CD4-positive, alpha-beta T cell treated with Interleukin-1 beta for 1 hour (primary cell): ENCODE measurements around the gene PCSK6.
"Not testable (repeated sequence)": the region's sequence is repeated elsewhere in the genome, so short reads cannot be mapped to it uniquely, and the experiment has no call there.

Experiments used
- DNase-seq, 2 donors: peaks; one replicate each; pipeline ENCODE4 v3.0.0-alpha.2; 2020 to 2022

The PCSK6 gene

GRCh38 chr15:101373577-101373976 is 115.9 kb downstream of the PCSK6 start:
- DNase-seq: no peak

GRCh38 chr15:101372960-101373525 is 116.5 kb downstream of the PCSK6 start:
- DNase-seq: no peak

GRCh38 chr15:101372149-101372577 is 117.3 kb downstream of the PCSK6 start:
- no peak for DNase-seq

GRCh38 chr15:101371519-101371918 is 118.0 kb downstream of the PCSK6 start:
- DNase-seq: no peak

- DNase-seq: no peak
These were observed 118.4 kb downstream of the PCSK6 start for GRCh38 chr15:101371081-101371480.

- no peak for DNase-seq
These were observed 119.0 kb downstream of the PCSK6 start for GRCh38 chr15:101370330-101371024.

- no peak for DNase-seq
These were observed 119.8 kb downstream of the PCSK6 start for GRCh38 chr15:101369676-101370075.

- no peak for DNase-seq
These were observed 120.5 kb downstream of the PCSK6 start for GRCh38 chr15:101368861-101369642.

- DNase-seq: no peak
These were observed 121.3 kb downstream of the PCSK6 start for GRCh38 chr15:101368086-101368780.

GRCh38 chr15:101366853-101367252 is 122.7 kb downstream of the PCSK6 start:
- DNase-seq: no peak

- no peak for DNase-seq
These were observed 126.4 kb downstream of the PCSK6 start for GRCh38 chr15:101362986-101363566.

GRCh38 chr15:101362359-101362758 is 127.1 kb downstream of the PCSK6 start:
- no peak for DNase-seq

GRCh38 chr15:101361418-101361817 is 128.1 kb downstream of the PCSK6 start:
- no peak for DNase-seq

GRCh38 chr15:101359365-101359947 is 130.1 kb downstream of the PCSK6 start:
- DNase-seq: no peak

GRCh38 chr15:101358895-101359294 is 130.6 kb downstream of the PCSK6 start:
- DNase-seq: no peak

- DNase-seq: no peak
These were observed 131.6 kb downstream of the PCSK6 start for GRCh38 chr15:101357885-101358284.

GRCh38 chr15:101357333-101357732 is 132.2 kb downstream of the PCSK6 start:
- DNase-seq: no peak

- DNase-seq: not testable (repeated sequence)
These were observed 132.9 kb downstream of the PCSK6 start for GRCh38 chr15:101356512-101357172.

- DNase-seq: no peak
These were observed 133.6 kb downstream of the PCSK6 start for GRCh38 chr15:101355678-101356464.

GRCh38 chr15:101354891-101355623 is 134.4 kb downstream of the PCSK6 start:
- no peak for DNase-seq
